H9 (cell line): ENCODE results near the gene PPP2R5E. TPM values are rescaled to one million over a fixed set of nuclear protein-coding genes. Genes with fewer than 3 reads are reported as not detected.

Experiments
- DNase-seq: peaks from one replicate; pipeline ENCODE4 v3.0.0-alpha.2; 2017
- H2AFZ ChIP-seq: one replicate; pipeline ENCODE4 v1.6.1; 2013; ENCODE audit warnings: mild to moderate bottlenecking, low read length, control low read depth, moderate library complexity
- H2AK5ac ChIP-seq: 2 replicates; pipeline ENCODE4 v1.6.1; 2013; ENCODE audit warnings: low read length, control low read depth, mixed read lengths; ENCODE audit not compliant: insufficient read length
- H2BK120ac ChIP-seq: one replicate; pipeline ENCODE4 v1.6.1; 2013; ENCODE audit warnings: low read depth, mild to moderate bottlenecking, low read length, control low read depth, inconsistent platforms; ENCODE audit not compliant: poor library complexity, severe bottlenecking
- H2BK12ac ChIP-seq: 2 replicates; pipeline ENCODE4 v1.6.1; 2013; ENCODE audit warnings: low read length, control low read depth, mixed read lengths, low read depth; ENCODE audit not compliant: insufficient read length
- H2BK15ac ChIP-seq: 2 replicates; pipeline ENCODE4 v1.6.1; 2013; ENCODE audit warnings: low read depth, low read length, control low read depth
- H2BK20ac ChIP-seq: one replicate; pipeline ENCODE4 v1.6.1; 2013; ENCODE audit warnings: low read depth, mild to moderate bottlenecking, low read length, control low read depth, inconsistent platforms; ENCODE audit not compliant: poor library complexity, severe bottlenecking
- H2BK5ac ChIP-seq: 2 replicates; pipeline ENCODE4 v1.6.1; 2013; ENCODE audit warnings: low read length, control low read depth, mixed read lengths; ENCODE audit not compliant: insufficient read length
- H3K14ac ChIP-seq: 2 replicates; pipeline ENCODE4 v1.6.1; 2013; ENCODE audit warnings: low read length, control low read depth; ENCODE audit not compliant: insufficient read depth
- H3K18ac ChIP-seq: 2 replicates; pipeline ENCODE4 v1.6.1; 2013; ENCODE audit warnings: low read depth, mild to moderate bottlenecking, mixed read lengths, low read length, control low read depth; ENCODE audit not compliant: insufficient read length
- H3K23ac ChIP-seq: 2 replicates; pipeline ENCODE4 v1.6.1; 2013; ENCODE audit warnings: low read length, control low read depth, mixed read lengths, low read depth; ENCODE audit not compliant: insufficient read length
- H3K23me2 ChIP-seq: 2 replicates; pipeline ENCODE4 v1.6.1; 2013; ENCODE audit warnings: low read depth, mild to moderate bottlenecking, mixed read lengths, low read length, control low read depth; ENCODE audit not compliant: insufficient read length, poor library complexity, severe bottlenecking
- H3K27ac ChIP-seq: 2 replicates; pipeline ENCODE4 v1.5.1; 2013; ENCODE audit warnings: low read length, control low read depth, mixed read lengths, low read depth; ENCODE audit not compliant: insufficient read length
- H3K27me3 ChIP-seq: 2 replicates; pipeline ENCODE4 v1.6.1; 2013; ENCODE audit warnings: low read length, control low read depth, inconsistent platforms; ENCODE audit not compliant: insufficient read depth
- H3K4ac ChIP-seq: 2 replicates; pipeline ENCODE4 v1.6.1; 2013; ENCODE audit warnings: low read depth, mild to moderate bottlenecking, control low read depth, inconsistent platforms, low read length, moderate library complexity
- H3K4me1 ChIP-seq: 2 replicates; pipeline ENCODE4 v1.6.1; 2013; ENCODE audit warnings: low read length, control low read depth, inconsistent platforms; ENCODE audit not compliant: insufficient read depth
- H3K4me2 ChIP-seq: 2 replicates; pipeline ENCODE4 v1.6.1; 2013; ENCODE audit warnings: low read length, control low read depth, mixed read lengths; ENCODE audit not compliant: insufficient read length, insufficient read depth
- H3K56ac ChIP-seq: 2 replicates; pipeline ENCODE4 v1.6.1; 2013; ENCODE audit warnings: low read depth, mild to moderate bottlenecking, mixed read lengths, low read length, control low read depth; ENCODE audit not compliant: insufficient read length
- H3K79me1 ChIP-seq: 2 replicates; pipeline ENCODE4 v1.6.1; 2013; ENCODE audit warnings: low read depth, mild to moderate bottlenecking, moderate library complexity, low read length, control low read depth, inconsistent platforms; ENCODE audit not compliant: insufficient read depth, poor library complexity, severe bottlenecking
- H3K79me2 ChIP-seq: 2 replicates; pipeline ENCODE4 v1.6.1; 2013; ENCODE audit warnings: low read length, control low read depth, inconsistent platforms; ENCODE audit not compliant: insufficient read depth
- H3K9ac ChIP-seq: 2 replicates; pipeline ENCODE4 v1.6.1; 2013; ENCODE audit warnings: low read length, control low read depth, mixed read lengths; ENCODE audit not compliant: insufficient read length; ENCODE audit errors: extremely low read depth
- H3K9me3 ChIP-seq: one replicate; pipeline ENCODE4 v1.6.1; 2013; ENCODE audit warnings: low read depth, low read length, inconsistent platforms; ENCODE audit not compliant: control insufficient read depth
- H3T11ph ChIP-seq: one replicate; pipeline ENCODE4 v1.6.1; 2013; ENCODE audit warnings: mild to moderate bottlenecking, low read length, control low read depth, inconsistent platforms
- H4K20me1 ChIP-seq: one replicate; pipeline ENCODE4 v1.6.1; 2013; ENCODE audit not compliant: control insufficient read depth, insufficient read length, insufficient read depth
- H4K5ac ChIP-seq: 2 replicates; pipeline ENCODE4 v1.6.1; 2013; ENCODE audit warnings: low read depth, mild to moderate bottlenecking, mixed read lengths, low read length, control low read depth; ENCODE audit not compliant: insufficient read length
- H4K8ac ChIP-seq: replicated peaks from 2 replicates; pipeline ENCODE4 v1.6.1; 2013; ENCODE audit warnings: low read length, control low read depth, mixed read lengths, low read depth; ENCODE audit not compliant: insufficient read length
- H4K91ac ChIP-seq: 2 replicates; pipeline ENCODE4 v1.6.1; 2013; ENCODE audit warnings: low read depth, mild to moderate bottlenecking, moderate library complexity, mixed read lengths, low read length, control low read depth; ENCODE audit not compliant: insufficient read length
- H3K27ac Mint-ChIP-seq, 3 experiments: 2 replicates in 2 of 3; 3 replicates in 1 of 3; pipeline ENCODE4 v1.8.0; 2020 to 2021; ENCODE audit warnings: mixed read lengths in 3 of 3, mild to moderate bottlenecking in 1 of 3, moderate library complexity in 1 of 3
- H3K27me3 Mint-ChIP-seq: 2 replicates; pipeline ENCODE4 v1.8.0; 2021; ENCODE audit warnings: low read depth, mild to moderate bottlenecking, moderate library complexity, mixed read lengths
- H3K36me3 Mint-ChIP-seq, 3 experiments: 2 replicates in 2 of 3; 3 replicates in 1 of 3; pipeline ENCODE4 v1.8.0; 2020 to 2021; ENCODE audit warnings: low read depth in 3 of 3, mixed read lengths in 3 of 3; ENCODE audit not compliant: insufficient read depth in 1 of 3
- H3K4me1 Mint-ChIP-seq, 2 experiments: 2 replicates each; pipeline ENCODE4 v1.8.0; 2020; ENCODE audit warnings: mixed read lengths in 2 of 2
- H3K4me3 Mint-ChIP-seq, 2 experiments: 2 replicates in 1 of 2; 3 replicates in 1 of 2; pipeline ENCODE4 v1.8.0; 2020 to 2021; ENCODE audit warnings: mild to moderate bottlenecking in 2 of 2, mixed read lengths in 2 of 2, moderate library complexity in 1 of 2
- H3K9me3 Mint-ChIP-seq, 2 experiments: 2 replicates in 1 of 2; 3 replicates in 1 of 2; pipeline ENCODE4 v1.8.0; 2020; ENCODE audit warnings: mild to moderate bottlenecking in 2 of 2, mixed read lengths in 2 of 2, moderate library complexity in 1 of 2
- CTCF ChIP-seq: fragments of 200-600 bp; sonication (generic); conservative IDR thresholded peaks from 3 replicates; pipeline ENCODE4 v1.8.0; 2021; ENCODE audit warnings: antibody characterized with exemption, mild to moderate bottlenecking
- WGBS: extraction: QIAGEN DNeasy Blood & Tissue Kit; methylation state at CpG from one replicate; pipeline ENCODE4 v1.1.7; 2013; ENCODE audit warnings: missing lambda C conversion rate, low lambda C conversion rate, mixed read lengths; ENCODE audit not compliant: insufficient read length; ENCODE audit errors: extremely low coverage; 5-methylcytosine and 5-hydroxymethylcytosine counted together
- total RNA-seq: library from RNA; stranded (reverse); gene quantifications from 2 replicates; pipeline ENCODE4 v1.2.1, GENCODE V29; 2021

PPP2R5E gene
- total RNA-seq, 1 experiment from 2014 or later, result 65.8 TPM

DNA sequence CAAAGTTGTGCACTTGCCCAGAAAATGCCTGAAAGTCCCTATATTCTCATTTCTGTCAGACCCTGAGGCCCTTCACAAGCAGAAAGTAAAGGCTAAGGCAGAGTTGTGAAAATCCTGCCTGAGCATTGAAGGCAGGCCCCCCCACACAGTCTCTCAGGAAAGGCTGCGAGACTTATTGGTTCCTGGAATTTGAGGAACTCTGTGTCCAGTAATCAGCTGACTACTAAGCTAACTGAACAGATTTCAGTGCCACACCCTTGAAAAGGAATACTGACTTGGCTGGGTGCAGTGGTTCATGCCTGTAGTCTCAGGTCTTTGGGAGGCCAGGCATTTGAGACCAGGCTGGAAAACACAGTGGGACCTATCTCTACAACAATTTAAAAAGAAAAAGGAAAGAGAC lies 21.1 kb upstream of the PPP2R5E start:
- no peak overlapping the region for H3T11ph ChIP-seq
- H3K27me3 Mint-ChIP-seq, result peaks cover 3% of the 10 kb centered on the region; the same call in 1 of the 2 replicates
- no peak for DNase-seq
- H3K79me1 ChIP-seq, result no peaks in the 10 kb centered on the region
- no peak overlapping the region for H3K27ac ChIP-seq
- H3K9me3 ChIP-seq, result no peaks in the 10 kb centered on the region
- no CpG with 5 or more reads among the region's 1 CpG for WGBS
- no peak overlapping the region for H2AFZ ChIP-seq
- no peak overlapping the region for H2BK5ac ChIP-seq
- H3K14ac ChIP-seq, result no peak overlapping the region
- no peak overlapping the region for H3K27ac Mint-ChIP-seq
- no peaks in the 10 kb centered on the region for H3K27me3 ChIP-seq
- H3K9ac ChIP-seq, result no peak overlapping the region
- H2BK120ac ChIP-seq, result no peak overlapping the region
- no peaks in the 10 kb centered on the region for H3K4me1 ChIP-seq
- H2BK15ac ChIP-seq, result no peak overlapping the region
- no peaks in the 10 kb centered on the region for H3K9me3 Mint-ChIP-seq
- no peak overlapping the region for H4K5ac ChIP-seq
- H3K4me3 Mint-ChIP-seq, result no peak overlapping the region
- H3K23me2 ChIP-seq, result no peaks in the 10 kb centered on the region
- no peaks in the 10 kb centered on the region for H4K20me1 ChIP-seq
- no peak overlapping the region for H2BK12ac ChIP-seq
- no peak overlapping the region for H2AK5ac ChIP-seq
- no peaks in the 10 kb centered on the region for H3K4me1 Mint-ChIP-seq
- H3K23ac ChIP-seq, result no peak overlapping the region
- H3K4me2 ChIP-seq, result no peak overlapping the region
- no peaks in the 10 kb centered on the region for H3K36me3 Mint-ChIP-seq
- no peak overlapping the region for H4K8ac ChIP-seq
- H2BK20ac ChIP-seq, result no peak overlapping the region
- no peaks in the 10 kb centered on the region for H3K79me2 ChIP-seq
- H3K56ac ChIP-seq, result no peak overlapping the region
- no peak for TF ChIP-seq CTCF
- H3K18ac ChIP-seq, result no peak overlapping the region
- H4K91ac ChIP-seq, result no peak overlapping the region
- no peak overlapping the region for H3K4ac ChIP-seq
